GM12873 (cell line): Measurements from ENCODE around the gene RGS6.

Source experiments
- CTCF ChIP-seq: IDR thresholded peaks from 2 replicates; pipeline ENCODE4 v1.5.1; 2012; ENCODE audit warnings: low read depth, mild to moderate bottlenecking, moderate library complexity, low read length, control low read depth; ENCODE audit not compliant: insufficient read depth; ENCODE audit errors: missing control alignments

RGS6 gene

DNA sequence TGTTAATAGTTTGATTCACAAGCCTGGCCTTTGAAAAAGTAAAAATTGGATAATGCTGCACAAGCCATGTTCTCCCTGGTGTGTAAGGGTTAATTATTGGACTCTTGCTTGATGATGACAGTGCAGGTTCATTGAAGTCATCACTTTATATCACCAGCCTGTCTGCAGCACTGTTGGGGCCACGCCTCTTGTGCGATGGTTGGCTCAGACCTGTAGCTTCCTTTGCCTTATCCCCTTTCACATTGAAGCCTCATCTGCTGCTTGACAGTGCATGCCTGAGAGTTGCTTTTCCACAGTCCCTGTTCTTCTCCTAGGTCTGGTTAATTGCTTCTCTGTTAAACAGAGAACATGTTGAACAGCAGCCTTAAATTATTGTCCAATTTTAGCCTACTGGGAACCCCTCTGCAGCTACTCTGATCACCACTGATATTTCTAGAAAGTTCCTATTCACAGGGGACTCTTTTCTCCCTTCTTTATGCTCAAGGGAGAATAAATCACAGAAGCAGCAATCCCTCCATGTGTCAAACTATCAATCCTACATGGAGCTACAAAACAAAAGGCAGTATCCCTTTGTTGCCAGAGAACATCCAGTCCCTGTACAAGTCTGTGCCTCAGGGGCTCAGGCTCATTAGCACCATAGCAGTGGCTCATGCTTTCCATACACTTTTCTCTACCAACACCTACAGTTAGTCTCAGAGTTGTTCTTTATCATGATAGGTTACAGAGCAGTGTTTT is 322.1 kb downstream of the RGS6 start:
- TF ChIP-seq CTCF: no peak

DNA sequence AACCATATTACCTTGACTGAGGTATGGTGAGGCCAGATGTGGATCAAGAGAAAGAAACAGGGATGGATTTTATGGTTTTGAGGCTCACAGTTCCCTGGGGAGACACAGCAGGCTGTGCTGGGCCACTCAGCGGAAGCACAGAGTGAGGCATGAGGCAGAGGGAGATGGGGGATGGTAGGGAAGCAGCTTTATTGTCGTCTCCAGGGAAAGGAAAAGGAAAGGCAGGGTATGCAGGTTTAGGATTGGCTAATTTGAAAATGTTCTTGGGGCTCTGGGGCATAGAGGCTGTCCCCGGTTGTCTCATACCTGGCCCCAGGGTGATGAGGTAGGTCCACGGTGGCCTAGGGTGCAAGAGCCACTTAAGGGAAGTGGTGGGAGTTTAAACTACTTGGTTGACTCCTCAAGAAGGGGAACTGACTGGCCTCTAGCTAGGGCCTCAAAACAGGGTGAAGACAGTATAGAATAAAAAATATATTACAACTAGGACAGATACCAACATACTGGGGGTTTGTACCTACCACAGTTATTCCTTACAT is 322.8 kb downstream of the RGS6 start:
- no peak for TF ChIP-seq CTCF

DNA sequence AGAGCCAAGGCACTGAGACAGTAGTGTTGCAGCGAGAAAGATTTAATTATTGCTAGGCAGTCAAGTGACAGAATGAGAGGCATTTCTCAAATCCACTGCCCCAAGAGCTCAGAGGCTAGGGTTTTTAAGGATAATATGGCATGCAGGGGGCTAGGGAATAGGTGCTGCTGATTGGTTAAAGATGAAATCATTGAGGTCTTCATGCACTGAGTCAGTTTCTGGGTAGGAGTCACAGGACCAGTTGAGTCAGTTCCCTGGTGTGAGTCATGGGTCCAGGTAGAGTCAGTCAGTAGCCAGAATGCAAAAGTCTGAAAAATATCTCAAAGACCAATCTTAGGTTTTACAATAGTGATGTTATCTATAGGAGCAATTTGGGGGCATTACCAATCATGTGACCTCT is 323.8 kb downstream of the RGS6 start:
- no peak for TF ChIP-seq CTCF

GRCh38 chr14:72261068-72261467 is 328.8 kb downstream of the RGS6 start:
- no peak for TF ChIP-seq CTCF

DNA sequence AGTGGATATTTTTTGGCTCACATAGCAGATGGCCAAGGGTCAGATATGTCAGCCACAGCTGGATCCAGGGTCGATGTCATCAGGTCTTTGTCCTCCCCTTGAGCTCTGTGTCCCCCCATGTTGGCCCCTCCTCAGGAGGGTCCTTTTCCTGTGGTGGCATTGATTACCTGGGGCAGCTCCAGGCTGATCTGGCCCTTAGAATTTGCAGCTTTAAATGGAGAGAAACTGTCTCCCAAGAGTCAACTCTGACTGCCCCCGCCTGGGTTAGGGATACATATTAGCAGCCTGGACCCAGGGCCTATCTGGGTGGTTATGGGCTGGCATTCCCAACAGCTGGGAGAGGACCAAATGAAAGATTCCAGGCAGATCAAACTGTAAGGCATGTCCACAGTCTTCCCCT is 330.5 kb downstream of the RGS6 start:
- TF ChIP-seq CTCF: no peak

DNA sequence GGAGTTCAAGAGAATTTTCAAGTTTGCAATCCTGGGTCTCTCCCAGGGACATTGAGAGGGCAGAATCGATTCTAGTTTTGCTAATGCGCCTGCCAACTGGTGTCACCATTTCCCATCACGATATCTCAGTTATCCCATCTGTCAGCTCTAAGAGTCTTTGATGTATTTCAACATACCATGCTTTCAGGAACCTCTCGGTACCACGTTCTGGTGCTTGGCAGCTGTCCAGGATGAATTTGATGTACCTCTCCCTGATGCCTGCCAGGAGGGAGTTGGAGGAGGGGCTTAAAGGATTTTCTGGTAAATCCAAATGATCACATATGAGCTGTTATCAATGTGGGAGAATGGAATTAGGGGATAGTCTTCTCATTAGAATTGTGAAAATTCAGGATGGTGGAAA is 332.5 kb downstream of the RGS6 start:
- no peak for TF ChIP-seq CTCF

GRCh38 chr14:72270147-72270727 is 338.0 kb downstream of the RGS6 start:
- TF ChIP-seq CTCF: no peak
